Body of pancreas (tissue), 4 donors: ENCODE data around the gene SNRNP27. TPM values are rescaled to one million over a fixed set of nuclear protein-coding genes. Genes with fewer than 3 reads are reported as not detected.

Source experiments
- ATAC-seq: fragments of 150-250 bp; one replicate; pipeline ENCODE4 v1.9.1; 2016
- DNase-seq, 4 donors: peaks; one replicate each; pipeline ENCODE4 v3.0.0-alpha.2; 2019
- H3K27ac ChIP-seq, 4 donors: fragments of 200-600 bp; sonication (generic); 1 replicate in 3 of 4; 2 replicates in 1 of 4; pipeline versions ENCODE4 v1.5.1 to v1.6.1; 2016 to 2019; ENCODE audit warnings: mild to moderate bottlenecking in 1 of 4, mixed read lengths in 1 of 4, moderate library complexity in 1 of 4
- H3K27me3 ChIP-seq, 2 donors: fragments of 200-600 bp; sonication (generic); one replicate each; pipeline ENCODE4 v1.6.0; 2016; ENCODE audit warnings: mild to moderate bottlenecking in 1 of 2
- H3K36me3 ChIP-seq, 2 donors: fragments of 200-600 bp; sonication (generic); replicated peaks in 1 of 2; 2 replicates each; pipeline ENCODE4 v1.5.1; 2016; ENCODE audit warnings: low read depth in 2 of 2; ENCODE audit not compliant: insufficient read depth in 1 of 2
- H3K4me1 ChIP-seq: fragments of 200-600 bp; sonication (generic); one replicate; pipeline ENCODE4 v1.6.0; 2016
- H3K4me3 ChIP-seq, 2 donors: fragments of 200-600 bp; sonication (generic); 1 replicate in 1 of 2; 2 replicates in 1 of 2; pipeline ENCODE4 v1.5.1; 2016 to 2019
- H3K9me3 ChIP-seq, 3 donors: fragments of 200-600 bp; sonication (generic); 1 replicate in 2 of 3; 2 replicates in 1 of 3; pipeline ENCODE4 v1.5.1; 2016
- CTCF ChIP-seq, 7 experiments: fragments of 450-650 bp in 4 of 7; fragments of 200-600 bp in 3 of 7; sonication (generic) in 3 of 7; IDR thresholded peaks; one replicate each; pipeline ENCODE4 v1.5.1; 2016 to 2019; ENCODE audit warnings: antibody characterized with exemption in 7 of 7
- POLR2A ChIP-seq, 3 donors: fragments of 450-650 bp; IDR thresholded peaks; one replicate each; pipeline ENCODE4 v1.6.1; 2016; ENCODE audit warnings: antibody characterized with exemption in 3 of 3, mild to moderate bottlenecking in 2 of 3
- WGBS, 2 donors: methylation state at CpG; one replicate each; pipeline ENCODE4 v1.1.5; 2017; 5-methylcytosine and 5-hydroxymethylcytosine counted together
- intact Hi-C: fragments of 100-400 bp; cut with DNase I; formaldehyde crosslinking; loops from one replicate; pipeline ENCODE4 v1.15.1; 2023
- total RNA-seq, 2 donors: library from RNA; depleted of rRNA; stranded (reverse); fragments of >200 nt; gene quantifications; one replicate each; pipeline ENCODE4 v1.1.0, GENCODE V29; 2016

Gene SNRNP27
- total RNA-seq, 2 donors from 2014 or later: 28.0 to 34.0 TPM

GRCh38 chr2:69916106-69916505 is 22.4 kb downstream of the SNRNP27 start:
- H3K9me3 ChIP-seq: no peaks in the 10 kb centered on the region
- WGBS, 2 donors: 20 to 27% methylated on average over 2 of the region's 2 CpGs
- ATAC-seq: no peak
- TF ChIP-seq CTCF (IDR thresholded peaks at IDR 0.05) (no peak), POLR2A (IDR thresholded peaks at IDR 0.05) (no peak)
- DNase-seq: no peak
- H3K36me3 ChIP-seq: no peaks in the 10 kb centered on the region
- intact Hi-C loops: no loop called here
- H3K4me1 ChIP-seq: peaks cover 28% of the 10 kb centered on the region
- H3K27me3 ChIP-seq: no peaks in the 10 kb centered on the region
- H3K27ac ChIP-seq: peak overlapping the region in 2 of 4 donors; percentile 93 to 97
- peak overlapping the region in 1 of 2 donors; percentile 93 for H3K4me3 ChIP-seq

- 42 to 49% methylated on average over 3 of the region's 3 CpGs for WGBS, 2 donors
- Histone ChIP-seq H3K9me3 (no peaks in the 10 kb centered on the region), H3K36me3 (peaks cover 0 to 4% of the 10 kb centered on the region in 2 donors), H3K27ac (peak overlapping the region in 2 of 4 donors; percentile 21 to 40), H3K27me3 (no peaks in the 10 kb centered on the region), H3K4me3 (no peak overlapping the region), H3K4me1 (peaks cover 28% of the 10 kb centered on the region)
- ATAC-seq: no peak
- peak in 1 of 4 donors; percentile 44 for DNase-seq
- TF ChIP-seq POLR2A (IDR thresholded peaks at IDR 0.05): no peak
- TF ChIP-seq CTCF (IDR thresholded peaks at IDR 0.05): no peak
- intact Hi-C loops: no loop called here
Observed at GRCh38 chr2:69917852-69918251, 24.1 kb downstream of the SNRNP27 start.

GRCh38 chr2:69918401-69918800 is 24.6 kb downstream of the SNRNP27 start:
- ATAC-seq (no peak), DNase-seq (no peak)
- peaks cover 27% of the 10 kb centered on the region for H3K4me1 ChIP-seq
- H3K27ac ChIP-seq: peak overlapping the region in 2 of 4 donors; percentile 21 to 40
- intact Hi-C loops: no loop called here
- H3K9me3 ChIP-seq: no peaks in the 10 kb centered on the region
- H3K27me3 ChIP-seq: no peaks in the 10 kb centered on the region
- no peak overlapping the region for H3K4me3 ChIP-seq
- 26 to 68% methylated on average over 3 of the region's 3 CpGs for WGBS, 2 donors
- H3K36me3 ChIP-seq: peaks cover 0 to 4% of the 10 kb centered on the region in 2 donors
- no peak for TF ChIP-seq CTCF (IDR thresholded peaks at IDR 0.05)
- TF ChIP-seq POLR2A (IDR thresholded peaks at IDR 0.05): no peak

GRCh38 chr2:69923116-69923515 is 29.4 kb downstream of the SNRNP27 start:
- no peak for TF ChIP-seq POLR2A (IDR thresholded peaks at IDR 0.05)
- TF ChIP-seq CTCF (IDR thresholded peaks at IDR 0.05): no peak
- intact Hi-C loops: loop anchor here (10.0 kb wide), 1 partner anchor 142 kb away; no protein-coding TSS in a partner anchor
- no peak for ATAC-seq
- Histone ChIP-seq H3K4me3 (no peak overlapping the region), H3K36me3 (peaks cover 0 to 6% of the 10 kb centered on the region in 2 donors), H3K4me1 (peaks cover 3% of the 10 kb centered on the region), H3K27ac (no peak overlapping the region), H3K9me3 (no peaks in the 10 kb centered on the region), H3K27me3 (no peaks in the 10 kb centered on the region)
- 95% methylated on average over 3 of the region's 3 CpGs for WGBS, 2 donors
- no peak for DNase-seq

- DNase-seq: no peak
- peaks cover 0 to 5% of the 10 kb centered on the region in 2 donors for H3K36me3 ChIP-seq
- no peaks in the 10 kb centered on the region for H3K4me1 ChIP-seq
- no peak overlapping the region for H3K27ac ChIP-seq
- no peak for TF ChIP-seq POLR2A (IDR thresholded peaks at IDR 0.05)
- no peak for TF ChIP-seq CTCF (IDR thresholded peaks at IDR 0.05)
- ATAC-seq: no peak
- WGBS, 2 donors: 45 to 95% methylated on average over 3 of the region's 3 CpGs
- no peaks in the 10 kb centered on the region for H3K9me3 ChIP-seq
- H3K4me3 ChIP-seq: no peak overlapping the region
- intact Hi-C loops: loop anchor here (10.0 kb wide), 1 partner anchor 138 kb away; no protein-coding TSS in a partner anchor
- no peaks in the 10 kb centered on the region for H3K27me3 ChIP-seq
Observed at GRCh38 chr2:69926849-69927515, 33.2 kb downstream of the SNRNP27 start.
